GM21390 (cell line): Measurements from ENCODE around the gene ZNF609.
"Not testable (repeated sequence)": the region's sequence is repeated elsewhere in the genome, so short reads cannot be mapped to it uniquely, and the experiment has no call there.

ENCODE experiments used
- ATAC-seq: cut with Tn5 transposase; IDR thresholded peaks from one replicate; pipeline ENCODE4 v1.9.1; 2021; ENCODE audit not compliant: unreplicated experiment

ZNF609 gene

DNA sequence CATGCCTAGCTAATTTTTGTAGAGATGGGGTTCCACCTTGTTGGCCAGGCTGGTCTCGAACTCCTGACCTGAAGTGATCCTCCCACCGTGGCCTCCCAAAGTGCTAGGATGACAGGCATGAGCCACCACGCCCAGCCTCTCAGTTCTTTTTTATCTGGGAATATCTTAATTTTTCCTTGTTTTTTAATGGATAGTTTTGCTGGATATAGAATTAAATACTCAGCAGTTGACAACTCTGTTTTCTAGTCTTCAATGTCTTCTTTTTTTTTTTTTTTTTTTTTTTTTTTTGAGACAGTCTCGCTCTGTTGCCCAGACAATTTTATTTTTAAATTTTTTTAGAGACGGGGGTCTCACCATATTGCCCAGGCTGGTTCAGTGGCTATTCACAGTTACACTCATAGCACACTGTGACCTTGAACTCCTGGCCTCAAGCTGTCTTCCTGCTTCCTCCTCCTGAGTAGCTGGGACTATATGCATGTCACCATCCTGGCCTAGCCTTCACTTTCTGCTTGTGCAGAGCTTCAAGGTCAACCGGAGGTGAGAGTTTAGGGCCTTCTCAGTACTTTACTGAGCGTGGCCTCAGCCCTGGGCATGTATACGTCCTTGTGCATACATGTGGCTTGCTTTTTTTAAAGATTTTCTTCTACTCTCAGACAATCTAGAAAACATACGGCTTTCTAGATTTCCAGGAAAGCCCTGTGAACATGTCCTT lies 120.5 kb downstream of the ZNF609 start:
- no peak for ATAC-seq

- no peak for ATAC-seq
Measured at GRCh38 chr15:64581408-64581761, 121.0 kb downstream of the ZNF609 start.

GRCh38 chr15:64582202-64582601 lies 121.8 kb downstream of the ZNF609 start:
- ATAC-seq, result no peak

- no peak for ATAC-seq
Measured at GRCh38 chr15:64583519-64583918, 123.1 kb downstream of the ZNF609 start.

GRCh38 chr15:64583983-64584382 lies 123.6 kb downstream of the ZNF609 start:
- no peak for ATAC-seq

DNA sequence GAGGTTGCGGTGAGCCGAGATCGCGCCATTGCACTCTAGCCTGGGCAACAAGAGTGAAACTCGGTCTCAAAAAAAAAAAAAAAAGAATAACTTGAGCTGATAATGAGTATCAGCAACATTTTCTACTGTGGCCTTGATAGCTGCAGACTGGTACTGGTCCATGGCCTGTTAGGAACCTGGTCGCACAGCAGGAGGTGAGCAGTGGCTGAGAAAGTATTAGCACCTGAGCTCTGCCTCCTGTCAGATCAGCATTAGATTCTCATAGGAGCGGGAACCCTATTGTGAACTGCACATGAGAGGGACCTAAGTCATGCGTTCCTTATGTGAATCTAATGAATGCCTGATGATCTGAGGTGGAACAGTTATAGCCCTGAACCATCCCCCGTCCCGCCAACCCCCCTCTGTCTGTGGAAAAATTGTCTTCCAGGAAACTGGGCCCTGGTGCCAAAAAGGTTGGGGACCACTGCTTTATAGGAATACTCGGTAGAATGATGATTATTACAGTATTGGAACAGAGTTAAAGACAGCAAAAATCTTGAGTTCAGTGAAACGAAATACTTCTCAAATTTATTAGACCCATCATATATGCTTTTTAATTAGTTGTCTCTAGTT lies 126.0 kb downstream of the ZNF609 start:
- ATAC-seq, result no peak

- no peak for ATAC-seq
Measured at GRCh38 chr15:64586984-64587383, 126.6 kb downstream of the ZNF609 start.

DNA sequence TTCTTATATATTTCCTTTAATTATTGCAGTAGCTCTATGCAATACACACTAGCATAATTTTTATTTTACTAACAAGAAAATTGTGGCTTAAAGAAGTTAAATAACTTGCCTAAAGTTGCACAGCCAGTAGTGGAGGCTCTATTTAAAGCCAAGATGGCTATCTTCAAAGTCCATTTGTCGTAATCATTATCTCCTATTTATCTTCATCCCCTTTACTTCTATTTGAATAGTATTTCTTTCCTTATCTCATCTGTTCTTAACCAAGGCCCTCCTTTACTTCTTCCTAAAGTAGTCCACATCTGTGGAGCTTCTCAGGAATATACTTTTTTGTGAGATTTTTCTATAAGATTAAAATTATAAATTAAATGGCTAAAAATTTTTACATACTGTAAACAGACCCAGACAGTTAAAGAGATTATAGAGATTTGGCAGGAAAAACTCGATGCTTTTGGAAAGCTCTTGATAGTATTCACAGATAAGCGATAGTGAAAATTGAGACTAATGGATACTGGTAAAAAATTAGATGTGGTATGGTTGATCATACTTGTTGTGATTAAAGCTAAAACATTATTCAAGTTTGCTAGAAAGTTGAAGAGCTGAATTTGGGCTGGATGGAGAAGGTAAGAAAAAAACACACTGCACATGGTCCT lies 129.2 kb downstream of the ZNF609 start:
- ATAC-seq, result no peak

DNA sequence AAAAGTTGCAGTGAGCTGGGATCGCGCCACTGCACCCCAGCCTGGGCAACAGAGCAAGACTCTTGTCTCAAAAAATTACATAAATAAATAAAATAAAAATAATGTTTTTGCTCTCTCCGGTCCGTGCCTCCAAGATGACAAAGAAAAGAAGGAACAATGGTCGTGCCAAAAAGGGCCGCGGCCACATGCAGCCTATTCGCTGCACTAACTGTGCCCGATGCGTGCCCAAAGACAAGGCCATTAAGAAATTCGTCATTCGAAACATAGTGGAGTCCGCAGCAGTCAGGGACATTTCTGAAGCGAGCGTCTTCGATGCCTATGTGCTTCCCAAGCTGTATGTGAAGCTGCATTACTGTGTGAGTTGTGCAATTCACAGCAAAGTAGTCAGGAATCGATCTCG lies 132.5 kb downstream of the ZNF609 start:
- not testable (repeated sequence) for ATAC-seq

DNA sequence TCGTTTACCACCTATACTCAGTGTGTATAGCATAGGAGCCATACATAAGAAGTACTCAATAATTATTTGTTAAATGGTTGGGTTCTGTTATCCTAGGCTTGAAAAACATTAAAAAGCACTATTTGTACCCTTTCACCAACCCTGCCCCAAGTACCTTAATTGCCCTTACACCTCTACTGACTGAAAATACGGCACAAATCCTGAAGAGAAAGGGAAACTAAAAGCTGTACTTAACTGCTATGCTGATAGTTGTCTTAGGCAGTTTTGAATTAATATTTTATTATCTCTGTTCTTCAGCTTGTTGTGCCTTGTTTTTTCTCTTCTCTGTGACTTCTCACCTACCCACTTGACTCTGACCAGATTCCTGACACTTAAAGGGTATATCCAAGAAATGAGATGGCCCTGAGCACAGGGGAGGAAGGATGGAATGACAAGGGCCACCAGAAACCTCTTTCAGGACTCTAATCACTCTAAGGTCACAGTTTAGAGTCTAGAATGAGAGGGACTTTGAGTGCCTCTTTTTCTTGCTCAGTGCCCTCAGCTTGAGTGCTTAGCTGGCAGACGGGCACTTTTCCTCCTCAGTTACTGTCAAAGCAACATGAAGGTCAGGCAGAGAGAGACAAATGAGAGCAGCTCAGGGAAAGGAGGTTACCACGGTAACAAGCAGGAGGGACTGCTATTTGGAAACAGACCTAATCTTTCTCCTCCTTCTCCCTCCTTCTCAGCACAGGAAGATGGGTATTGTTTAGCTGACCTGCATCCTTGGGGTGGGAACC lies 136.5 kb downstream of the ZNF609 start:
- ATAC-seq, result peak; percentile 53

- ATAC-seq, result no peak
Measured at GRCh38 chr15:64597477-64597822, 137.1 kb downstream of the ZNF609 start.

DNA sequence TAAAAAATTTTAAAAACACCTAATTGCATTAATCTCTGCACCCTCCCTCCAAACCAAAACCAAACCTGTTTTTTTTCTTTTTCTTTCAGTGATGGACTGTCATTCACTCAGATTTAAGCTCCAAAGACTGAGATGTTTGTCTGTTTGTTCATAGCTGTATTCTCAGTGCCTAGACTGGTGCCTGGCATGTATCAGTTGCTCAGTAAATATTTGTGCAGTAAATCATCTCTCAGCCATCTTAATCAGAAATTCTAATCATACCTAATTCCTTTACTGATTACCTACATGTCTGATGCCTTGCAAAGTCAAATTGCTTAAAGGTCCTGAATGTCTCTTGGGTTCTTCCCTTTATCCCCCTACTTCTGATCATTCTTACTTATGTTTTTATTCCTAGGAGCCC lies 138.8 kb downstream of the ZNF609 start:
- ATAC-seq, result no peak

GRCh38 chr15:64599716-64600115 lies 139.3 kb downstream of the ZNF609 start:
- no peak for ATAC-seq

GRCh38 chr15:64600794-64601193 lies 140.4 kb downstream of the ZNF609 start:
- no peak for ATAC-seq

DNA sequence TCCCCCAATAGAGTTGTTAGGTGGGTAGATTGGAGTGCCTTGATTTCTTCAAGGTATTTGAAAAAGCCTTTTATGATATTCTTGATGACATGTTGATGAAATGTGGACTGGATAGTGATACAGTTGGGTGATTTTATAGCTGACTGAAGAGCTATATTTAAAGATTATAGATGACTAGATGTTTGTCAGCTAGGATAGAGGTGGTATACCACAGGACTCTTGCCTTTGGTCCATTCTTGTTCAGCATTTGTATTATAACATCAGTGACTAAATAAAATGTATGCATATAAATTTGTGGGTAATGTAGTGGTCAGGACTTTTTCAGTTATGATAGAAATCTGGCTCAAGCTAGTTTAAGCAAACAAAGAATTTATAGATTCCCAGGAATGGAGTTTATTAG lies 143.9 kb downstream of the ZNF609 start:
- ATAC-seq, result no peak

DNA sequence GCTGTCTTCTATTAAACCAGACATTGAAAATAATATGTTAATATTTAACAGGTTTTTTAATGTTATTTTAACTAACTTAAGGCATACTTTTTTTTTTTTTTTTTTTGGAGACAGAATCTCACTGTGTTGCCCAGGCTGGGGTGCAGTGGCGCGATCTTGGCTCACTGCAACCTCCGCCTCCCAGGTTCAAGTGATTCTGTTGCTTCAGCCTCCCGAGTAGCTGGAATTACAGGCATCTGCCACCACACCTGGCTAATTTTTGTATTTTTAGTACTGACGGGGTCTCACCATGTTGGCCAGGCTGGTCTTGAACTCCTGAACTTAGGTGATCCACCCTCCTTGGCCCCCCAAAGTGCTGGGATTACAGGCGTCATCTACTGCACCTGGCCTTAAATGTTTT lies 147.0 kb downstream of the ZNF609 start:
- not testable (repeated sequence) for ATAC-seq

- ATAC-seq, result no peak
Measured at GRCh38 chr15:64610257-64610919, 150.0 kb downstream of the ZNF609 start.

DNA sequence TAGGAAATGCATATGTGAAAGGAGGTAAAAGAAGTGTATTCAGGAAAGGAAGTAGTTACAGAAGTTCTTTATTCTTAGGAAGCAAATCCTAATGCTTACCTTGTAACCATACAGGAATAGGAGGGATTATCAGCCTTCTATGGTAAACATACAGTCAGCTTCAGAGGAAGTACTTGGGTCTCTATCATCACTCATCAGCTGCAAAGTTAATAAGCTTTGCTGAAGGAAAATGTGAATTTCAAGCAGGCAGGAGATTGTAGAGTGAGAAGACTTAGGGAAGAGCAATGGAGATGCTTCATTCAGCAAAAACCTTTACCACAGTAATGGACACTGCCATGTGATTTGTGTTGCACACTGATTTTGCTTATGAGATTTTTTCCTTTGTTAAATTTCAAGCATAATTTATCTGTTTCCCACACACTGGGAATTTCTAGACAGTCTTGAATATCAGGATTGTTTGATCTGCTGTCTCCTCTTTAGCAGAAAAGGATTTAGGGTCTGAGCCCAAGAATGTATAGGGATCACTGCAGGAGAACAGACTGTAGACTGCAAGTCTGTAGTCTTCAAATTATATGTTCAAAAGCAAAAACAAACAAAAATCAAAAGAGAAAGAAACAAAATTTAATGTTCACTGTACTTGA lies 150.8 kb downstream of the ZNF609 start:
- ATAC-seq, result no peak

GRCh38 chr15:64614519-64614918 lies 154.1 kb downstream of the ZNF609 start:
- ATAC-seq, result no peak

DNA sequence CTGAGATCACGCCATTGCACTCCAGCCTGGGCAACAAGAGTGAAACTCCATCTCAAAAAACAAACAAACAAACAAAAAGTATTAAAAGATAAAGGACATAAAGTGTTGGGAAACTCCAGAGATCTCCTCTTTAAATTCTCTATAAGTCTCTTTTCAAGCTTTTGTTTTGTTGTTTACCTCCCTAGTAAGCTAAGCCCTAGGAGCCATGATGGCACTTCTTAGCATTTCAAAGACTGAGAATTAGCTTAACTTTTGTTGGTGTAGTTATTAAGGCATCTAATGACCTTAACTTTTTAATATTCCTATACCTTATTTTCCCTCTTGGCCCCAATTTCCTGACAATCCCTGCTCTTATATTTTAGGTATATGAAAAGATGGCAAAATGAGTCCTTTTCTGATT lies 157.3 kb downstream of the ZNF609 start:
- no peak for ATAC-seq

DNA sequence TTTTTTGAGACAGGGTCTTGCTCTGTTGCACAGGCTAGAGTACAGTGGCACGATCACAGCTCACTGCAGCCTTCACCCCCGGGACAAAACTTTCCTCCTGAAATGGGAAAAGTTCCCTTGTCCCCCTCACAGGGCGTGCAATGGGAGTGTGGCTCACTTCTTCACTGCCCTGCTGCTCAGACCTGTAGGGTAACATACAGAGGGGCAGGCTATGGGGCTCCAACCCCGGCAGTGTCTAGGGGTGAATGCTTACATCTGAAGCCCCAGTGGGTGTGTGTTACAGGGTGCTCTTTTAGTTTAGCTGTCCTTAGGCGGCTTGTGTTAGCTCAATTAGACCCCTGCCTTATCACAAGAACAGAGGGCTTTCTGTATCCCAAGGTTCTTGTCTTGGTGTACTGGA lies 157.8 kb downstream of the ZNF609 start:
- no peak for ATAC-seq
